ENCODE measurements around the gene NFKBIE.

The NFKBIE gene

DNA sequence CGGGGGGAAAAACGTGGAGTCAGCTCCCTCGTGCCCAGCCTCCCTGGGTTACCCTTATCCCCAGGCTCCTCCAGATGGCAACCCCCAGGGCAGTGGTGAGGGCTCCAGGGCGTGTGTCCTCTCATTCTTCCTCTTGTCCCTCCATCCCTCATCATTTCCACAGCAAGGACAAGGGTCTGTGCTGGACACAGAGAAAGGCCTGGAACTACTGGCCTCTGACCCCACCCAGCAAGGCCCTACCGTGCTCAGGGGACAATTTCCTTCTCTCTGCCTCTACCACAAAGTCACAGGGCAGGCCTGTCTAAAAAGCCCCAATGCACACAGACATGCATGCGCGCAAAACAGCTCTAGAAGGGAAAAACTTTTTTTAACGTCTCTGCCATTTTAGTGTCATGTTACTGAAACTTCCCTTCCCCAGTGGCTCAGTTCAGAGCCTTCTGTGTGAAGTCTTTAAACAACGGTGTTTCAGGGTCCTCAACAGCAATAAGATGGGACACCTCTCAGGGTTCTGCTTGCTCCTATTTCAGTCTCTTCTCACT lies 7.0 kb downstream of the NFKBIE start:
- no peak for DNase-seq (ENCODE audit: low read depth in 2 of 2)

GRCh38 chr6:44257753-44258324 lies 7.5 kb downstream of the NFKBIE start:
- no peak for DNase-seq (ENCODE audit: low read depth in 2 of 2)

GRCh38 chr6:44257025-44257752 lies 8.2 kb downstream of the NFKBIE start, which contains the start of gene SLC35B2:
Gene SLC35B2, minus strand, starts transcription at chr6:44257528. Its CDS starts 118 bp downstream, at chr6:44257410.
- DNase-seq (ENCODE audit: low read depth in 2 of 2), result peak; percentile 54 to 61

DNA sequence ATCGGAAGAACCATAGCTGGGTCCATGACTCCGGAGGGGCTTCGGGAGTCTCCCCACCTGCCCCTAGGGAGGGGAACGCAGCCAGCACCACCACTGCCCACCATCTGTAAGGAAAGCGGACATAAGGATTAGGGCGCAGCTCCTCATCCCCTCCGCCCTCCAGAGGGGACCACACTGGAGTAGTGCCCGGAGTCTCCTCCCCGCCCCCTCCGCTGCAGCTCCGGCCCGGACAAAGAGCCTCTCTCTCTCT lies 8.7 kb downstream of the NFKBIE start:
- no peak for DNase-seq (ENCODE audit: low read depth in 2 of 2)

GRCh38 chr6:44255871-44256774 lies 9.2 kb downstream of the NFKBIE start:
- no peak for DNase-seq (ENCODE audit: low read depth in 2 of 2)

- peak in 1 of 2 donors; percentile 30 for DNase-seq (ENCODE audit: low read depth in 2 of 2)
Observed at GRCh38 chr6:44255105-44255808, 10.1 kb downstream of the NFKBIE start.

DNA sequence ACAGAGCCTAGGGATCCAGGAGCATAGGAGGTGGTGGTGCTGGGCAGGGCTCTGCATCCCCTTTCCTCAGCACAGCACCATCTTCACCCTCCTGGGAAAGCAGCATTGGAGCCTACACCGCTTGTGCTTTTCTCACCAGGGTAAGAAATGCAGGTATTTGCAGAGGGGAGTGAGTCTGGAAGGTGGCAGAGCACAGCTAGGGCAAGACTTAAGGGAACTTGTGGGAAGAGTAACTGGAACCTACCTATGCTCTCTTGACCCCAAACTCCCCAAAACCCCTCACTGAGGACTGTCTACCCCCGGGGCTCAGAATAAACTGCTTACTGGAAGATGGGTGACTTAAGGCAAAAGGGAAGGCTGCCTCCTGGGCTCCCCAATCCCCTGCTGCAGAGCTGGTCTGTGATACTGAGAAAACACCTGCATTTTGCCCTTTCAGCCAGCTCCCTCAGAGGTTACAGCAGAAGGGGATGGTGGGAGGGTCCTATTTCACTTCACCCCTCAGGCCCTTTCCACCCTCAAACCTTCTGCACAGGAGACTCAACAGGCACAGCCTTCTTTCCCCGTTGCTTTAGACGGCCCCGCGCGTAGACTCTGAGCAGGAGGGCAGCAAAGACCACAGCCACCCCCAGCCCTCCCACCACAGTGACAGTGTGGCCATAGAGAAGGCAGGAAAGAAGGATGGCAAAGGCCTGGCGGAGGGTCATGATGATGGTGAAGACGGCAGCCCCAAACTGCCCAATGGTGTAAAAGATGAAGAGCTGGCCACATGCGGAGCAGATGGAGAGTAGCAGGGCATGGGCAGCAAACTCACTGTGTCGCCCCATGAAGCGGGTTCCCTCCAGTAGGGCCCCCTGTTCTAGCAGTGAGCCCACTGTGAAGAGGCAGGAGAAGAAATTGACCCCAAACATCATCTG lies 10.9 kb downstream of the NFKBIE start:
- no peak for DNase-seq (ENCODE audit: low read depth in 2 of 2)

- peak in 1 of 2 donors; percentile 52 for DNase-seq (ENCODE audit: low read depth in 2 of 2)
Observed at GRCh38 chr6:44253307-44254101, 11.8 kb downstream of the NFKBIE start.

DNA sequence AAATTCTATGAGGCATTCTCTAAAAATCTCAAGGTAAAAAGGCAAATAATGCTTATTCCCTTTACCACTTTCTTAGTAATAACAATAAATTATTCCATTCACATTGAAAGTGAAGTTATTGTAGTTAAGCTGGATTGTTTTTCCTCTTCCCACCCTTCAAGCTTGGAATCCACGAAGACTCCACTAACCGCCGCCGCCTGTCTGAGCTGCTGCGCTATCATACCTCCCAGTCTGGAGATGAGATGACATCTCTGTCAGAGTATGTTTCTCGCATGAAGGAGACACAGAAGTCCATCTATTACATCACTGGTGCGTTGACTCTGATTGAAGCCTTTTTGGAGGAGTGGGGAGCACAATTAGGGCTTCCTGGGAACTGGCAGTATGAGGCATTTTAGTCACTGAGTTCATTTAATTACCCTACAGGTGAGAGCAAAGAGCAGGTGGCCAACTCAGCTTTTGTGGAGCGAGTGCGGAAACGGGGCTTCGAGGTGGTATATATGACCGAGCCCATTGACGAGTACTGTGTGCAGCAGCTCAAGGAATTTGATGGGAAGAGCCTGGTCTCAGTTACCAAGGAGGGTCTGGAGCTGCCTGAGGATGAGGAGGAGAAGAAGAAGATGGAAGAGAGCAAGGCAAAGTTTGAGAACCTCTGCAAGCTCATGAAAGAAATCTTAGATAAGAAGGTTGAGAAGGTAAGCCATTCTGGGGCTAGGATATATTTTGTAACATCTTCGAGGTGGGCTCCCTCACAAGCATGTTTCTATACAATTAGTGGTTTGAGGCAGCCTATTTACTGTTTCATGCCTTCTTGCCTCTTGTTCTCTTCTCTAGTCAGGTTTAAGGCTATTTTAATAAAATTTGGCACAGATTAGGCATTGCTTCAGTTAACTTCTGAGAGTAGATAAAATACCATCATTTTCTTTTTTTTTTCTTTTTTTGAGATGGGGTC lies 13.5 kb downstream of the NFKBIE start:
- DNase-seq (ENCODE audit: low read depth in 2 of 2), result no peak

GRCh38 chr6:44250718-44251123 lies 14.6 kb downstream of the NFKBIE start:
- DNase-seq (ENCODE audit: low read depth in 2 of 2), result no peak

DNA sequence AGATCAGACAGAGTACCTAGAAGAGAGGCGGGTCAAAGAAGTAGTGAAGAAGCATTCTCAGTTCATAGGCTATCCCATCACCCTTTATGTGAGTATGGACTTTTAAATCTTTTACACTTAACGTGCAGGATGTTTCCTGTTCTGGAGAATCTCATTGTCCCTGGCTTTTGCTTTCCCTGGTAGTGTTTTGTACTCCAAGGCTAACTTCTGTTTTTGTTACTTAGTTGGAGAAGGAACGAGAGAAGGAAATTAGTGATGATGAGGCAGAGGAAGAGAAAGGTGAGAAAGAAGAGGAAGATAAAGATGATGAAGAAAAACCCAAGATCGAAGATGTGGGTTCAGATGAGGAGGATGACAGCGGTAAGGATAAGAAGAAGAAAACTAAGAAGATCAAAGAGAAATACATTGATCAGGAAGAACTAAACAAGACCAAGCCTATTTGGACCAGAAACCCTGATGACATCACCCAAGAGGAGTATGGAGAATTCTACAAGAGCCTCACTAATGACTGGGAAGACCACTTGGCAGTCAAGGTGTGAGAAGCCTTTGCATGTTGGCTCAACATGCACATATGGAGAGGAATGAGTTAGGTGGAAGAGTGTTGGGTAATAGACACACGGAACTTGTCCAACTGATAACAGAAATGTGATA lies 15.2 kb downstream of the NFKBIE start:
- no peak for DNase-seq (ENCODE audit: low read depth in 2 of 2)

DNA sequence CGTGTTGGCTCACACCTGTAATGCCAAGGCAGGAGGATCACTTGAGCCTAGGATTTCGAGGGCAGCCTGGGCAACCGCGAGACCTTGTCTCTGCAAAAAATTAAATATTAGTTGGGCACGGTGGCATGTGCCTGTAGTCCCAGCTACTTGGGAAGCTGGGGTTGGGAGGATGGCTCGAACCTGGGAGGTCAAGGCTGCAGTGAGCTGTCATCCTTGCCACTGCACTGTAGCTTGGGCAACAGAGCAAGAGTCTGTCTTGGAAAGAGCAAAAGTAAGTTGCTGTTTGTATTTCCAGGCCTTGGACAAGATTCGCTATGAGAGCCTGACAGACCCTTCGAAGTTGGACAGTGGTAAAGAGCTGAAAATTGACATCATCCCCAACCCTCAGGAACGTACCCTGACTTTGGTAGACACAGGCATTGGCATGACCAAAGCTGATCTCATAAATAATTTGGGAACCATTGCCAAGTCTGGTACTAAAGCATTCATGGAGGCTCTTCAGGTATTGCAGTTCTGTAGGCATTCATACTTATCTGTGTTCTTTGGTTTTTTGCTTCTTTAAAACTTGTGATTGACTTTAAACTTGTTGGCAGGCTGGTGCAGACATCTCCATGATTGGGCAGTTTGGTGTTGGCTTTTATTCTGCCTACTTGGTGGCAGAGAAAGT lies 16.1 kb downstream of the NFKBIE start:
- no peak for DNase-seq (ENCODE audit: low read depth in 2 of 2)

- no peak for DNase-seq (ENCODE audit: low read depth in 2 of 2)
Observed at GRCh38 chr6:44248579-44248978, 16.8 kb downstream of the NFKBIE start.

DNA sequence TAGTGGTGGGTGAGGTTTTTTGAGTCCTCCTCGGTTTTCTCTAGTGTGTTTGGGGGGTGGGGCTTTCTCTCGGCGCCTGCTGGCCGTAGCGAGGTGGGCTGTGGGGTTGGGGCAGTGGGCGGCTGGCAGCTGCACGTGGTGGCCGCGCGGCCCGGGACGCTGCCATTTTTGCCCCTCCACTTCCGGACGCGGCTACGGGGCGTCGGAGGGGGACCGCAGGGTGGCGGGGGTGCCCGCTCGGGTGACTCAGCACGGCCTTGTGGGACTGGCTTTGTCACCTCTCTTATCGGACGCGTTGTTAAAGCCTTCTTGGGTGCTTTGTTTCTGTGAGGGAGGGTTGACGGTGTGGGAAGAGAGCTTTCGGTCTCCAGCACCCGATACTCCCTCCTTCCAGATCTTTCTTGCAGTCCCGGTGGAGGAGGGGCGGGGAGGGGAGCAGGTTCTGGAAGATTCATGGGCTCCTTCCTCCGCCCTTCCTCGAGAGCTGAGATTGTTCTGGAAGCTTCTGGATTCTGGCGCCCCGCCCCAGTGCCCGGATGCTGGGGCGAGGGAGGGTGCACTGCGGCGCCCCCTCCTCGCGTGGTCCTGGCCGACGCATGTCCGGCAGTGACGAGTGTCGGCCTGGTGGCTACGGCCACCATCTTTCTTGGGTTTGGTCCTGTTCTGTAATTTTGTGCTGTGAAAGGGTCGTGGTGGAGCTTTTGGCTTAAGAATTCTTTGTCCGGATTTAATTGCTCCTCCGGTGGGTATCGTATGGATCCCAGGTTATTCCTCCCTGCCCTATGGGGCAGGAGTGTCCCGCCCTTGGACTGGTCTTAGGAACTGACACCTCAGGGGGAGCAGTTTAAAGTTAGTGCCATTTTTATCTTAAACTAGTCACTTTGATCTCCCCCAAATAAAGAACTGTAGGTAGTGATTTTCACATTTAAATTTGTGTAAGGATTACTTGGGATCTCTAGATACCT lies 17.7 kb downstream of the NFKBIE start:
- DNase-seq (ENCODE audit: low read depth in 2 of 2), result peak; percentile 73 to 79

GRCh38 chr6:44246663-44247337 lies 18.6 kb downstream of the NFKBIE start, which contains the start of gene HSP90AB1:
Gene HSP90AB1, plus strand, starts transcription at chr6:44247101. Its CDS starts 1,529 bp downstream, at chr6:44248630.
- DNase-seq (ENCODE audit: low read depth in 2 of 2), result peak; percentile 87 to 93
